GM18507 (cell line): ENCODE measurements around the gene GATAD2A.

Source experiments
- DNase-seq: peaks from one replicate; pipeline ENCODE4 v3.0.0; 2011; ENCODE audit warnings: low read depth; ENCODE audit not compliant: insufficient read length; ENCODE audit errors: extremely low spot score
- FAIRE-seq: peaks from 2 replicates; lab custom pipeline; 2011; peaks lifted over from hg19 to GRCh38; lab: Jason Lieb, UNC

The GATAD2A gene

GRCh38 chr19:19417628-19418245, 12.3 kb downstream of the GATAD2A start:
- no peak for FAIRE-seq
- DNase-seq: no peak

GRCh38 chr19:19418555-19419260, 13.2 kb downstream of the GATAD2A start:
- peak; percentile 38 for FAIRE-seq

GRCh38 chr19:19420570-19421298, 15.3 kb downstream of the GATAD2A start:
- DNase-seq (no peak), FAIRE-seq (peak; percentile 77)

More at GRCh38 chr19:19418555-19419260, 13.2 kb downstream of the GATAD2A start:
- no peak for DNase-seq

- FAIRE-seq: no peak
- no peak for DNase-seq
Observed at GRCh38 chr19:19421299-19421696, 15.8 kb downstream of the GATAD2A start.

- FAIRE-seq (no peak), DNase-seq (no peak)
Observed at GRCh38 chr19:19422156-19422555, 16.7 kb downstream of the GATAD2A start.

- no peak for FAIRE-seq
- DNase-seq: no peak
Observed at GRCh38 chr19:19423322-19423721, 17.8 kb downstream of the GATAD2A start.

GRCh38 chr19:19425170-19425875, 19.8 kb downstream of the GATAD2A start:
- FAIRE-seq (no peak), DNase-seq (no peak)

GRCh38 chr19:19426216-19426615, 20.7 kb downstream of the GATAD2A start:
- FAIRE-seq: no peak
- DNase-seq: no peak

GRCh38 chr19:19426799-19427198, 21.3 kb downstream of the GATAD2A start:
- DNase-seq: no peak
- FAIRE-seq: no peak

GRCh38 chr19:19427302-19427701, 21.8 kb downstream of the GATAD2A start:
- FAIRE-seq (no peak), DNase-seq (no peak)

GRCh38 chr19:19427944-19428343, 22.5 kb downstream of the GATAD2A start:
- no peak for FAIRE-seq
- no peak for DNase-seq

GRCh38 chr19:19428746-19429145, 23.3 kb downstream of the GATAD2A start:
- FAIRE-seq: no peak
- DNase-seq: no peak

- FAIRE-seq (no peak), DNase-seq (no peak)
Observed at GRCh38 chr19:19429361-19429760, 23.9 kb downstream of the GATAD2A start.

GRCh38 chr19:19432732-19433131, 27.3 kb downstream of the GATAD2A start:
- FAIRE-seq (no peak), DNase-seq (no peak)

- no peak for DNase-seq
- no peak for FAIRE-seq
Observed at GRCh38 chr19:19433666-19434213, 28.3 kb downstream of the GATAD2A start.

- FAIRE-seq (no peak), DNase-seq (no peak)
Observed at GRCh38 chr19:19434483-19435045, 29.1 kb downstream of the GATAD2A start.

- DNase-seq (no peak), FAIRE-seq (no peak)
Observed at GRCh38 chr19:19436137-19436691, 30.7 kb downstream of the GATAD2A start.

GRCh38 chr19:19438366-19439175, 33.1 kb downstream of the GATAD2A start:
- no peak for DNase-seq
- no peak for FAIRE-seq

GRCh38 chr19:19439176-19439482, 33.7 kb downstream of the GATAD2A start:
- FAIRE-seq (no peak), DNase-seq (no peak)
